ENCODE measurements around the gene NCAN.

NCAN gene

GRCh38 chr19:19279853-19280252 is 68.1 kb downstream of the NCAN start:
- Mint-ChIP-seq H3K27me3 (peaks cover 2% of the 10 kb centered on the region), H3K4me3 (no peak overlapping the region), H3K9me3 (no peaks in the 10 kb centered on the region), H3K4me1 (ENCODE audit: low read depth) (no peaks in the 10 kb centered on the region), H3K27ac (no peak overlapping the region), H3K36me3 (ENCODE audit: low read depth) (peaks cover 100% of the 10 kb centered on the region)
- intact Hi-C loops (cut with micrococcal nuclease): no loop called here

GRCh38 chr19:19280561-19280960 is 68.8 kb downstream of the NCAN start:
- Mint-ChIP-seq H3K27ac (no peak overlapping the region), H3K4me1 (ENCODE audit: low read depth) (no peaks in the 10 kb centered on the region), H3K27me3 (no peaks in the 10 kb centered on the region), H3K9me3 (no peaks in the 10 kb centered on the region), H3K4me3 (no peak overlapping the region), H3K36me3 (ENCODE audit: low read depth) (peaks cover 100% of the 10 kb centered on the region)
- intact Hi-C loops (cut with micrococcal nuclease): no loop called here

GRCh38 chr19:19285686-19286085 is 73.9 kb downstream of the NCAN start:
- Mint-ChIP-seq H3K27me3 (no peaks in the 10 kb centered on the region), H3K9me3 (no peaks in the 10 kb centered on the region), H3K27ac (no peak overlapping the region), H3K4me3 (no peak overlapping the region), H3K4me1 (ENCODE audit: low read depth) (no peaks in the 10 kb centered on the region), H3K36me3 (ENCODE audit: low read depth) (peaks cover 97% of the 10 kb centered on the region)
- intact Hi-C loops (cut with micrococcal nuclease): no loop called here

GRCh38 chr19:19292607-19293006 is 80.8 kb downstream of the NCAN start:
- Mint-ChIP-seq H3K4me3 (no peak overlapping the region), H3K36me3 (ENCODE audit: low read depth) (peaks cover 97% of the 10 kb centered on the region), H3K27me3 (no peaks in the 10 kb centered on the region), H3K9me3 (no peaks in the 10 kb centered on the region), H3K27ac (no peak overlapping the region), H3K4me1 (ENCODE audit: low read depth) (no peaks in the 10 kb centered on the region)
- intact Hi-C loops (cut with micrococcal nuclease): no loop called here

- no peak overlapping the region for H3K4me3 Mint-ChIP-seq
- no peaks in the 10 kb centered on the region for H3K4me1 Mint-ChIP-seq (ENCODE audit: low read depth)
- no peaks in the 10 kb centered on the region for H3K9me3 Mint-ChIP-seq
- intact Hi-C loops (cut with micrococcal nuclease): no loop called here
- no peaks in the 10 kb centered on the region for H3K27me3 Mint-ChIP-seq
- peaks cover 99% of the 10 kb centered on the region for H3K36me3 Mint-ChIP-seq (ENCODE audit: low read depth)
- H3K27ac Mint-ChIP-seq: no peak overlapping the region
Measured at GRCh38 chr19:19294914-19295313, 83.2 kb downstream of the NCAN start.

- H3K4me3 Mint-ChIP-seq: no peak overlapping the region
- peaks cover 100% of the 10 kb centered on the region for H3K36me3 Mint-ChIP-seq (ENCODE audit: low read depth)
- no peak overlapping the region for H3K27ac Mint-ChIP-seq
- H3K4me1 Mint-ChIP-seq (ENCODE audit: low read depth): no peaks in the 10 kb centered on the region
- no peaks in the 10 kb centered on the region for H3K9me3 Mint-ChIP-seq
- intact Hi-C loops (cut with micrococcal nuclease): no loop called here
- no peaks in the 10 kb centered on the region for H3K27me3 Mint-ChIP-seq
Measured at GRCh38 chr19:19296953-19297689, 85.4 kb downstream of the NCAN start.

- no peaks in the 10 kb centered on the region for H3K4me1 Mint-ChIP-seq (ENCODE audit: low read depth)
- H3K36me3 Mint-ChIP-seq (ENCODE audit: low read depth): peaks cover 100% of the 10 kb centered on the region
- H3K27ac Mint-ChIP-seq: no peak overlapping the region
- no peaks in the 10 kb centered on the region for H3K27me3 Mint-ChIP-seq
- no peaks in the 10 kb centered on the region for H3K9me3 Mint-ChIP-seq
- no peak overlapping the region for H3K4me3 Mint-ChIP-seq
- intact Hi-C loops (cut with micrococcal nuclease): no loop called here
Measured at GRCh38 chr19:19297759-19298158, 86.0 kb downstream of the NCAN start.

- Mint-ChIP-seq H3K27ac (no peak overlapping the region), H3K27me3 (no peaks in the 10 kb centered on the region), H3K36me3 (ENCODE audit: low read depth) (peaks cover 100% of the 10 kb centered on the region), H3K9me3 (no peaks in the 10 kb centered on the region), H3K4me1 (ENCODE audit: low read depth) (no peaks in the 10 kb centered on the region), H3K4me3 (no peak overlapping the region)
- intact Hi-C loops (cut with micrococcal nuclease): no loop called here
Measured at GRCh38 chr19:19300613-19301012, 88.9 kb downstream of the NCAN start.
